Measurements from ENCODE around the gene TTC28.
"Not testable (repeated sequence)": the region's sequence is repeated elsewhere in the genome, so short reads cannot be mapped to it uniquely, and the experiment has no call there.

TTC28 gene

DNA sequence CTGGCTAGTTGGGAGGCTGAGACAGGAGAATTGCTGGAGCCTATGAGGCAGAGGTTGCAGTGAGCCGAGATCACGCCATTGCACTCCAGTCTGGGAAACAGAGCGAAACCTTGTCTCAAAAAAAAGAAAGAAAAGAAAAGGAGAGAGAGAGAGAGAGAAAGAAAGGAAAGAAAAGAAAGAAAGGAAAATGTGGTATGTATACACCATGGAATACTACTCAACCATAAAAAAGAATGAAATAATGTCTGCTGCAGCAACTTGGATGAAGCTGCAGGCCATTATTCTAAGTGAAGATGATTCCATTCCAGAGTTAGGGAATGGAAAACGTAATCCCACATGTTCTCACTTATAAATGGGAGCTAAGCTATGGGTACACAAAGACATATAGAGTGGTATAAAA, 30.8 kb downstream of the TTC28 start:
- DNase-seq (no peak), ATAC-seq (no peak)
- H3K27ac Mint-ChIP-seq: no peak overlapping the region
- H3K27me3 Mint-ChIP-seq: peaks cover 52% of the 10 kb centered on the region
- no peak overlapping the region for H3K4me3 Mint-ChIP-seq
- H3K36me3 Mint-ChIP-seq (ENCODE audit: low read depth): no peaks in the 10 kb centered on the region
- H3K4me1 Mint-ChIP-seq: no peaks in the 10 kb centered on the region
- H3K9me3 Mint-ChIP-seq: peaks cover 4% of the 10 kb centered on the region

GRCh38 chr22:28647216-28647615, 32.4 kb downstream of the TTC28 start:
- Mint-ChIP-seq H3K4me1 (no peaks in the 10 kb centered on the region), H3K9me3 (no peaks in the 10 kb centered on the region), H3K4me3 (no peak overlapping the region), H3K27me3 (peaks cover 50% of the 10 kb centered on the region), H3K27ac (no peak overlapping the region), H3K36me3 (ENCODE audit: low read depth) (no peaks in the 10 kb centered on the region)
- DNase-seq (no peak), ATAC-seq (no peak)

GRCh38 chr22:28639321-28639720, 40.3 kb downstream of the TTC28 start:
- Mint-ChIP-seq H3K4me3 (no peak overlapping the region), H3K4me1 (no peaks in the 10 kb centered on the region), H3K27me3 (peaks cover 48% of the 10 kb centered on the region), H3K27ac (no peak overlapping the region), H3K9me3 (no peaks in the 10 kb centered on the region), H3K36me3 (ENCODE audit: low read depth) (no peaks in the 10 kb centered on the region)
- ATAC-seq: no peak
- DNase-seq: no peak

- ATAC-seq (no peak), DNase-seq (no peak)
- Mint-ChIP-seq H3K27me3 (peaks cover 36% of the 10 kb centered on the region), H3K9me3 (no peaks in the 10 kb centered on the region), H3K4me1 (no peaks in the 10 kb centered on the region), H3K27ac (no peak overlapping the region), H3K4me3 (no peak overlapping the region), H3K36me3 (ENCODE audit: low read depth) (no peaks in the 10 kb centered on the region)
These were observed 42.4 kb downstream of the TTC28 start for GRCh38 chr22:28637225-28637624.

- Mint-ChIP-seq H3K4me3 (no peak overlapping the region), H3K4me1 (no peaks in the 10 kb centered on the region), H3K27ac (no peak overlapping the region), H3K9me3 (no peaks in the 10 kb centered on the region), H3K27me3 (peaks cover 32% of the 10 kb centered on the region), H3K36me3 (ENCODE audit: low read depth) (no peaks in the 10 kb centered on the region)
- ATAC-seq (no peak), DNase-seq (no peak)
These were observed 49.5 kb downstream of the TTC28 start for GRCh38 chr22:28630177-28630574.

DNA sequence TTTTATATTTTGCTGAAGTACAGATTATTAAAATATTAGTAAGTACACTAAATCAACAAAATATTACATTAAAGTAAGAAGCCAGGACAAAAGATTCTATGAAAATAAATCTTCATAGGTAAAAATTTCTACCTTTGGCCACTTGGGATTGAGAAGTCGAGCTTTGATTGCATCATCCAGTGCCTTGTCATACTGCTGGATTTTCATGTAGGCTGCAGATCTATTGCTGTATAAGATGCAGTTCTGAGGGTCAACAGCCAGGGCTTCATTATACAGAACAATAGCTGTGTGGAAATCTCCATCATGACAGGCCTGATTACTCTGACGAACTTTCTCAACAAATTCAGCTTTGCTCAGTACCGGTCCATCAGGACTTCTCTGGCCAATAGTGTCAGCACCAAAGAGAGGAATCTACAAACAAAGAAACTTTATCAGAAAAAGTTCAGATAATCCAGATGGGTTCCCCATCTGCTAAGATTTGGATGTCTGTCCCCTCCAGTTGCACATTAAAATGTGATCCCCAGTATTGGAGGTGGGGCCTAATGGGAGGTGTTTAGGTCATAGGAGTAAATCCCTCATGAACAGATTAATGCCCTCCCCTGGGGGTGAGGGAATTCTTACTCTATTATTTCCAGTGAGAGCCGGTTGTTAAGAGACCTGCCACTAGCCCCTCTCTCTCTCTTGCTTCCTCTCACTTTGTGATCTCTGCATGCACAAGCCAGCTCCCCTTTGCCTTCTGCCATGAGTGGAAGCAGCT, 50.0 kb downstream of the TTC28 start:
- H3K36me3 Mint-ChIP-seq (ENCODE audit: low read depth): no peaks in the 10 kb centered on the region
- H3K9me3 Mint-ChIP-seq: no peaks in the 10 kb centered on the region
- ATAC-seq: no peak
- no peak overlapping the region for H3K27ac Mint-ChIP-seq
- H3K4me3 Mint-ChIP-seq: no peak overlapping the region
- H3K4me1 Mint-ChIP-seq: no peaks in the 10 kb centered on the region
- DNase-seq: no peak
- peaks cover 34% of the 10 kb centered on the region for H3K27me3 Mint-ChIP-seq

DNA sequence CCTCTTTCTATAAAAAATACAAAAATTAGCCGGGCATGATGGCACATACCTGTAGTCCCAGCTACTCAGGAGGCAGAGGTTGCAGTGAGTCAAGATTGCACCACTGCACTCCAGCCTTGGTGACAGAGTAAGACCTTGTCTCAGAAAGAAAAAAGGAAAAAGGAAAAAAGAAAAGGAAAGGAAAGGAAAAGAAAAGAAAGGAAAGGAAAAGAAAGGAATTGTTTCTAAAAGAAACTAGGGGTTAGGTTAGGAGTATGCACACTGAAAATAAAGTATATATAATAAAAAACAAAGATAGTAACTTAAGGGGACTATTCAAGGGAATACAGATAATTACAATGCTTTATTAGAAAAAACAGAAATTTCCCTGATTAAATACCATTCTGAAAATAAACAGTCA, 50.9 kb downstream of the TTC28 start:
- Mint-ChIP-seq H3K27me3 (peaks cover 38% of the 10 kb centered on the region), H3K27ac (no peak overlapping the region), H3K36me3 (ENCODE audit: low read depth) (no peaks in the 10 kb centered on the region), H3K4me1 (no peaks in the 10 kb centered on the region), H3K4me3 (no peak overlapping the region), H3K9me3 (no peaks in the 10 kb centered on the region)
- ATAC-seq (no peak), DNase-seq (no peak)

GRCh38 chr22:28627791-28628190, 51.8 kb downstream of the TTC28 start:
- H3K27ac Mint-ChIP-seq: no peak overlapping the region
- no peaks in the 10 kb centered on the region for H3K36me3 Mint-ChIP-seq (ENCODE audit: low read depth)
- no peak for DNase-seq
- no peak for ATAC-seq
- H3K27me3 Mint-ChIP-seq: peaks cover 40% of the 10 kb centered on the region
- no peak overlapping the region for H3K4me3 Mint-ChIP-seq
- H3K4me1 Mint-ChIP-seq: no peaks in the 10 kb centered on the region
- H3K9me3 Mint-ChIP-seq: no peaks in the 10 kb centered on the region

- H3K9me3 Mint-ChIP-seq: no peaks in the 10 kb centered on the region
- H3K4me3 Mint-ChIP-seq: no peak overlapping the region
- DNase-seq (no peak), ATAC-seq (no peak)
- H3K36me3 Mint-ChIP-seq (ENCODE audit: low read depth): no peaks in the 10 kb centered on the region
- no peak overlapping the region for H3K27ac Mint-ChIP-seq
- H3K4me1 Mint-ChIP-seq: no peaks in the 10 kb centered on the region
- peaks cover 50% of the 10 kb centered on the region for H3K27me3 Mint-ChIP-seq
These were observed 59.3 kb downstream of the TTC28 start for GRCh38 chr22:28620244-28620922.

- H3K27ac Mint-ChIP-seq: no peak overlapping the region
- H3K27me3 Mint-ChIP-seq: peaks cover 57% of the 10 kb centered on the region
- H3K4me1 Mint-ChIP-seq: no peaks in the 10 kb centered on the region
- no peaks in the 10 kb centered on the region for H3K36me3 Mint-ChIP-seq (ENCODE audit: low read depth)
- H3K9me3 Mint-ChIP-seq: no peaks in the 10 kb centered on the region
- no peak overlapping the region for H3K4me3 Mint-ChIP-seq
- no peak for DNase-seq
- no peak for ATAC-seq
These were observed 60.4 kb downstream of the TTC28 start for GRCh38 chr22:28619236-28619635.

GRCh38 chr22:28615423-28615822, 64.2 kb downstream of the TTC28 start:
- H3K27ac Mint-ChIP-seq; DNase-seq; H3K36me3 Mint-ChIP-seq (ENCODE audit: low read depth); ATAC-seq; H3K4me1 Mint-ChIP-seq; H3K4me3 Mint-ChIP-seq; H3K9me3 Mint-ChIP-seq: not testable (repeated sequence)
- peaks cover 71% of the 10 kb centered on the region for H3K27me3 Mint-ChIP-seq

DNA sequence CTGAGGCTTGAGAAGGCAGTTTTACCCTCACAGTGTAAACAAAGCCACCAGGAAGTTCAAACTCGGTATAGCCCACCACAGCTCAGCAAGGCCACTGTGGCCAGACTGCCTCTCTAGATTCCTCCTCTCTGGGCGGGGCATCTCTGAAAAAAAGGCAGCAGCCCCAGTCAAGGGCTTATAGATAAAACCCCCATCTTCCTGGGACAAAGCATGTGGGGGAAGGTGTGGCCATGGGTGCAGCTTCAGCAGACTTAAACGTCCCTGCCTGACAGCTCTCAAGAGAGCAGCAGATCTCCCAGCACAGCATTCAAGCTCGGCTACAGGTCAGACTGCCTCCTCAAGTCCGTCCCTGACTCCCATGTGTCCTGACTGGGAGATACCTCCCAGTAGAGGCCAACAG, 69.7 kb downstream of the TTC28 start:
- no peak overlapping the region for H3K27ac Mint-ChIP-seq
- H3K4me1 Mint-ChIP-seq: no peaks in the 10 kb centered on the region
- no peaks in the 10 kb centered on the region for H3K9me3 Mint-ChIP-seq
- H3K36me3 Mint-ChIP-seq (ENCODE audit: low read depth): no peaks in the 10 kb centered on the region
- no peak overlapping the region for H3K4me3 Mint-ChIP-seq
- no peak for DNase-seq
- peaks cover 59% of the 10 kb centered on the region for H3K27me3 Mint-ChIP-seq
- ATAC-seq: no peak

- no peaks in the 10 kb centered on the region for H3K9me3 Mint-ChIP-seq
- H3K4me3 Mint-ChIP-seq: no peak overlapping the region
- no peaks in the 10 kb centered on the region for H3K36me3 Mint-ChIP-seq (ENCODE audit: low read depth)
- H3K4me1 Mint-ChIP-seq: no peaks in the 10 kb centered on the region
- ATAC-seq (no peak), DNase-seq (no peak)
- peaks cover 46% of the 10 kb centered on the region for H3K27me3 Mint-ChIP-seq
- no peak overlapping the region for H3K27ac Mint-ChIP-seq
These were observed 71.1 kb downstream of the TTC28 start for GRCh38 chr22:28608546-28608945.

GRCh38 chr22:28607795-28608194, 71.8 kb downstream of the TTC28 start:
- DNase-seq (no peak), ATAC-seq (no peak)
- Mint-ChIP-seq H3K27me3 (peaks cover 43% of the 10 kb centered on the region), H3K4me3 (no peak overlapping the region), H3K4me1 (no peaks in the 10 kb centered on the region), H3K27ac (no peak overlapping the region), H3K36me3 (ENCODE audit: low read depth) (no peaks in the 10 kb centered on the region), H3K9me3 (no peaks in the 10 kb centered on the region)

- H3K9me3 Mint-ChIP-seq: no peaks in the 10 kb centered on the region
- ATAC-seq (no peak), DNase-seq (no peak)
- peaks cover 26% of the 10 kb centered on the region for H3K27me3 Mint-ChIP-seq
- H3K27ac Mint-ChIP-seq: no peak overlapping the region
- H3K4me3 Mint-ChIP-seq: no peak overlapping the region
- no peaks in the 10 kb centered on the region for H3K4me1 Mint-ChIP-seq
- no peaks in the 10 kb centered on the region for H3K36me3 Mint-ChIP-seq (ENCODE audit: low read depth)
These were observed 74.5 kb downstream of the TTC28 start for GRCh38 chr22:28604966-28605761.
